ENCODE results near the gene ST6GAL1.

The ST6GAL1 gene

GRCh38 chr3:187027531-187028278 is 97.4 kb downstream of the ST6GAL1 start:
- H3K36me3 ChIP-seq, result no peaks in the 10 kb centered on the region; the same call in 1 of the 2 replicates
- no peak for TF ChIP-seq CTCF (IDR thresholded peaks at IDR 0.05; ENCODE audit: low read depth, low read length)
- no peak for DNase-seq
- H3K9me3 ChIP-seq, result peaks cover 3% of the 10 kb centered on the region; the same call in 1 of the 2 replicates
- no peaks in the 10 kb centered on the region for H3K27me3 ChIP-seq
- peaks cover 20% of the 10 kb centered on the region for H3K4me1 ChIP-seq
- no peak overlapping the region for H3K4me3 ChIP-seq (ENCODE audit: low read depth, low read length)

- no peaks in the 10 kb centered on the region for H3K9me3 ChIP-seq
- H3K4me3 ChIP-seq (ENCODE audit: low read depth, low read length), result no peak overlapping the region
- no peaks in the 10 kb centered on the region for H3K4me1 ChIP-seq
- no peak for DNase-seq
- no peak for TF ChIP-seq CTCF (IDR thresholded peaks at IDR 0.05; ENCODE audit: low read depth, low read length)
- no peaks in the 10 kb centered on the region for H3K27me3 ChIP-seq
- H3K36me3 ChIP-seq, result no peaks in the 10 kb centered on the region
Observed at GRCh38 chr3:187031934-187032333, 101.6 kb downstream of the ST6GAL1 start.

GRCh38 chr3:187036394-187036793 is 106.1 kb downstream of the ST6GAL1 start:
- Histone ChIP-seq H3K27me3 (no peaks in the 10 kb centered on the region), H3K36me3 (no peaks in the 10 kb centered on the region), H3K9me3 (no peaks in the 10 kb centered on the region), H3K4me1 (no peaks in the 10 kb centered on the region), H3K4me3 (ENCODE audit: low read depth, low read length) (no peak overlapping the region)
- no peak for TF ChIP-seq CTCF (IDR thresholded peaks at IDR 0.05; ENCODE audit: low read depth, low read length)
- no peak for DNase-seq

- H3K36me3 ChIP-seq, result no peaks in the 10 kb centered on the region
Observed at GRCh38 chr3:187039100-187039722, 108.9 kb downstream of the ST6GAL1 start.

DNA sequence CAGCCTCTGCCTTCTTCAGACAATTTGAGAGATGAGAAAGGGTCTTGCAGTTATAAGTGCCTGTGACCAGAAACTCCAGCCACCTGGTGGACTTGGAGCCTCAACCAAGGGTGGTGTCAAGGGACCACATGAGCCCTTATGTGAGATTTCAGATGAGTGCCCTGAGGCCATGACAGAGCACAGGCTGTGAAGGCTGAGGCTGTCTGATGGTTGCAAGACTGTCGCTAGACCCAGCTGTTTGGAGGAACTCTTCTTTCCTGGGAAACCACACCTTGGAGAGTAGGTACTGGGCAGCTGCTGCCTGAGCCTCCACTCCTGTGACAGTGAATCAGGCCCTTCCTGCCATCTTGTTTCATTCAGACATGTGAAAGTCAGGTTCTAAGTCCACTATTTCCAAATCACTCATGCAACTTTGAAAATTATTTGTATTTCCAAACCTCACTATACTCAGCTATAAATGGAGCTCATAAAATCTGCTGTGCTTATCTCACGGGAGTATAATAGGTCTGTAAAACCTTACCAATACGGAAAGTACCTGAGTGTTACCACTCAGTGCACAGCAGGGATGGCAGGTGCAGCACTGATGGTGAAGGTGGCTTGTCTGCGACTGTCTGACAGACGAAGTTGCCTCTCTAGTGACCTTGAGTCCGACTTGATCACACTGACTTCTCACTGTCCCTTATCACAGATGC is 109.5 kb downstream of the ST6GAL1 start:
- Histone ChIP-seq H3K36me3 (no peaks in the 10 kb centered on the region), H3K9me3 (no peaks in the 10 kb centered on the region), H3K4me1 (no peaks in the 10 kb centered on the region), H3K27me3 (no peaks in the 10 kb centered on the region), H3K4me3 (ENCODE audit: low read depth, low read length) (no peak overlapping the region)
- no peak for TF ChIP-seq CTCF (IDR thresholded peaks at IDR 0.05; ENCODE audit: low read depth, low read length)
- no peak for DNase-seq

More at GRCh38 chr3:187039100-187039722, 108.9 kb downstream of the ST6GAL1 start:
- Histone ChIP-seq H3K9me3 (no peaks in the 10 kb centered on the region), H3K27me3 (no peaks in the 10 kb centered on the region), H3K4me1 (no peaks in the 10 kb centered on the region), H3K4me3 (ENCODE audit: low read depth, low read length) (no peak overlapping the region)
- no peak for TF ChIP-seq CTCF (IDR thresholded peaks at IDR 0.05; ENCODE audit: low read depth, low read length)
- DNase-seq, result no peak

All from BE2C (cell line).